AG09319 (cell line): ENCODE data around the gene ORC6.

ENCODE experiments used
- DNase-seq: peaks from one replicate; pipeline ENCODE4 v3.0.0-alpha.2; 2010; ENCODE audit warnings: low read depth; ENCODE audit errors: extremely low read depth
- TF ChIP-seq, protein P1 (sequence below): IDR thresholded peaks from 2 replicates; pipeline ENCODE4 v1.5.1; 2011; ENCODE audit warnings: low read depth, mild to moderate bottlenecking, inconsistent platforms, low read length, moderate library complexity

The ORC6 gene

DNA sequence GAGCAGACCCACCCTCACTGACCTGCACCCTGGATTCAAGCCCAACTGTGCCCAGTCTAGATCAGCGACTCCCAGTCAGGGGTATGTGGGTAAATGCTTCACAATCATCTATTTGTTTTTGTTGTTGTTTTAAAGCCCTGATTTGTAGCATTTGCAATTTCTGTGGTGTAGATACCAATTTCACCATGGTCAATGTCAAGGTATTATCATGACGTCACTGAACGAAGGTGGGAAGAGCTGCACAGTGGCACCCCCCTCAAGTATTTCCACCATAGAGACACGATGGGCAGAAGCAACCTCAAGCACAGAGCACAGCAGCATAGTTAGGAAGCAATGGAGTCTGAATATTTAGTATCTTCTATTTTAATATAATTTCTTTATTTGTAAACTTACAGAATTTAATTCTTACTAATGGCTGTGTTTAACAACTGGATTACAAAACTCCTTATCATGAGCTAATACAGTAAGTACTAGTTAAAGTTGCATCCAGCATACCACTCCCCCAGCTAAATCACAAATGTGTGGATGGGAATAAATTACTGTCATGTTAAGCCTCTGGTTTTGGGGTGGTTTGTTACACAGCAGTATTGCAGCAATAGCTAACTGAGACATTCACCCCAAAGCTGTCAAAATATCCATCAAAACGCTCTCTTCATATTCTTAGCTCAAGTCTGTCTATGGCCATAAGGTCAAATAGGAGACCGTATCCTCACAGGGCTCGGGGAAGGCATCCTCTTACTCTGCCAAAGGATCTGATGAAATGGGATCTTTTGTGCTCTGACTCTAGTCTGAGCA lies 25.5 kb downstream of the ORC6 start:
- TF ChIP-seq, protein P1, sequence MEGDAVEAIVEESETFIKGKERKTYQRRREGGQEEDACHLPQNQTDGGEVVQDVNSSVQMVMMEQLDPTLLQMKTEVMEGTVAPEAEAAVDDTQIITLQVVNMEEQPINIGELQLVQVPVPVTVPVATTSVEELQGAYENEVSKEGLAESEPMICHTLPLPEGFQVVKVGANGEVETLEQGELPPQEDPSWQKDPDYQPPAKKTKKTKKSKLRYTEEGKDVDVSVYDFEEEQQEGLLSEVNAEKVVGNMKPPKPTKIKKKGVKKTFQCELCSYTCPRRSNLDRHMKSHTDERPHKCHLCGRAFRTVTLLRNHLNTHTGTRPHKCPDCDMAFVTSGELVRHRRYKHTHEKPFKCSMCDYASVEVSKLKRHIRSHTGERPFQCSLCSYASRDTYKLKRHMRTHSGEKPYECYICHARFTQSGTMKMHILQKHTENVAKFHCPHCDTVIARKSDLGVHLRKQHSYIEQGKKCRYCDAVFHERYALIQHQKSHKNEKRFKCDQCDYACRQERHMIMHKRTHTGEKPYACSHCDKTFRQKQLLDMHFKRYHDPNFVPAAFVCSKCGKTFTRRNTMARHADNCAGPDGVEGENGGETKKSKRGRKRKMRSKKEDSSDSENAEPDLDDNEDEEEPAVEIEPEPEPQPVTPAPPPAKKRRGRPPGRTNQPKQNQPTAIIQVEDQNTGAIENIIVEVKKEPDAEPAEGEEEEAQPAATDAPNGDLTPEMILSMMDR = no peak
- DNase-seq = no peak

DNA sequence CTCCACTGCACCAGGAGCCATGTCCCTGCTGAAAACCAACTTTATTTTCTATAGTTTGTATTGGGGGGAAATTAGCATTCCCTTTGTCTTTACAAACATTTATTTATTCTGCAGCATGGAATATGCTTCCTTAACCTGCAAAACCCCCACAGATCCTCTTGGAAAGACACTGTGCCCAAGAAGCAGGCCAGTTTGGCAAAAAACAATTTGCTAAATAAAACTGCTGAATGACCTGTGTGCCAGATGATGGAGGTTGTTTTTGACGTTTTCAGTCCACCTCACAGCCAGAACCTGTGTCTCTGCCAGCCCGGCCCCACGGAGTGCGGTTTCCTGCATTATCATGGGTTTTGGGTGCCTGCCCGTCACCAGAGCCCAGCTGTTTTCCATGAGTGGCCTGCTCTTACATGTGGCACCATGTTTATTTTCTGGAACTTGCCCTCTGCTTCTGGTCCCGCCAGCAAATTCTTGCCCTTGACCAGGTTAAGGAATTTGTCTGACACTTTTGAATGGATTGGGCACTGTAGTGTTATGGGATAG lies 26.4 kb downstream of the ORC6 start:
- TF ChIP-seq, protein P1 = no peak

GRCh38 chr16:46717692-46718091 lies 28.2 kb downstream of the ORC6 start:
- TF ChIP-seq, protein P1 = no peak

More for the DNA sequence above, 26.4 kb downstream of the ORC6 start:
- DNase-seq = no peak

GRCh38 chr16:46718214-46718613 lies 28.8 kb downstream of the ORC6 start:
- TF ChIP-seq, protein P1 = no peak
- DNase-seq = no peak

More at GRCh38 chr16:46717692-46718091, 28.2 kb downstream of the ORC6 start:
- no peak for DNase-seq

DNA sequence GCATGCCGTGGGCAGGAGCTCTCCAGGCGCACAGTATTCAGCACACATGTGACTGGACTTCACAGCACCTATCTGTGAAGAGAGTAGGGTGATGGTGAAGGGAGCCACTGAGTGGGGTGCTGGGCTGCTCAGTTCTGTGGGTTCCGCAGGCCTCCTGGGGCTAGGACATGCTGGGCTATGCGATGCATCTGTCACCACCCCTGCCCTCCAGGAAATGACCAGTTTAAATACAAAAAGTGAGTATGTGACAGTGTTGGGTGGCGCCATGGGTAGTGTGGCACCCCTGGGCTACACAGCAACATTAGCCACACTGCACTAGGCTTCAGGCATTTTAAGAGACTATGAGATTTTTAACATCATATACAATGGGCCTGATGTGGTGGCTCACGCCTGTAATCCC lies 30.1 kb downstream of the ORC6 start:
- no peak for DNase-seq
- TF ChIP-seq, protein P1 = no peak

- TF ChIP-seq, protein P1 = no peak
- DNase-seq = no peak
Measured at GRCh38 chr16:46720619-46721018, 31.2 kb downstream of the ORC6 start.

- TF ChIP-seq, protein P1 = no peak
- no peak for DNase-seq
Measured at GRCh38 chr16:46721885-46722284, 32.4 kb downstream of the ORC6 start.
